ENCODE measurements around the gene SLC1A5.
A peak's percentile ranks its signal among the peaks of the same experiment; 100 is the strongest.
"Not testable (repeated sequence)": the region's sequence is repeated elsewhere in the genome, so short reads cannot be mapped to it uniquely, and the experiment has no call there.

Gene SLC1A5

DNA sequence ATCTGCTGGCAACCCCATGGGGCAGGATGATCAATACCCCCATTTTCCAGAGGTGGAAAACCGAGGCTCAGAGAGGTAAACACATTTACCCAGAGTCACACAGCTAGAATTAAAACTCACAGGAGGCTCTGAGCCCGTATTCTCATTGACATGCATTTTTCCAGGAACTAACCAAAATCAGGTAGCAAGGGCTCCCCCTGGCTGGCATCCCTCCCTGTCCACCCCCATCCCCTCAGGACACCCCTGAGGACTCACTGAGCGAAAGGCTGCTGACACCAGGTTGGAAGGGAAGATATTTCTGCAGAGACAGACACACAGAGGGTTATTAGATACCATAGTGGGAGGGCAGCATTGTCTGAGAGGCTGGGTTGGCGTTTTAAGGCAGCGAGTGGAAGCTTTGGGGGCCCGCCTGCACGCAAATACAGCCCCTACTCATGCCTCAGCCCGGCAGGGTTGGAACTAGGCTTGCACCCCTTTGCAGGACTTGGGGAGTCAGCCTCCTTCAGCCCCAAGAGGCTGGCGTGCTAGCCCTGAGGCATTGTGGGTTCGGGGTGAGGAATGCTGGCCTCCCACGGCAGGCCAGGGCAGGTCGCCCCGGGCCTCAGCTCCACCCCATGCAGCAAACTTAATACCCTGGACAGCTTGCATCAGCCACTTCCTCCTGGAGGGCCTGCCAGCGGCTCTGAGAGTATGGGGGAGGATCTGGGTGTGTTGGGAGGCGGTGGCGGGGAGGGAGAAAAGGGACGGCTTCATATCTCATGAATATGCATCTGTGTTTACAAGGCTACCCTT is 3.9 kb downstream of the SLC1A5 start:
- peak; percentile 84 for DNase-seq (ENCODE audit: low spot score)
- in situ Hi-C loops (cut with MboI; ENCODE audit: low sequenced_read_pairs, unreplicated experiment), result no loop called here
- TF ChIP-seq, protein P1, sequence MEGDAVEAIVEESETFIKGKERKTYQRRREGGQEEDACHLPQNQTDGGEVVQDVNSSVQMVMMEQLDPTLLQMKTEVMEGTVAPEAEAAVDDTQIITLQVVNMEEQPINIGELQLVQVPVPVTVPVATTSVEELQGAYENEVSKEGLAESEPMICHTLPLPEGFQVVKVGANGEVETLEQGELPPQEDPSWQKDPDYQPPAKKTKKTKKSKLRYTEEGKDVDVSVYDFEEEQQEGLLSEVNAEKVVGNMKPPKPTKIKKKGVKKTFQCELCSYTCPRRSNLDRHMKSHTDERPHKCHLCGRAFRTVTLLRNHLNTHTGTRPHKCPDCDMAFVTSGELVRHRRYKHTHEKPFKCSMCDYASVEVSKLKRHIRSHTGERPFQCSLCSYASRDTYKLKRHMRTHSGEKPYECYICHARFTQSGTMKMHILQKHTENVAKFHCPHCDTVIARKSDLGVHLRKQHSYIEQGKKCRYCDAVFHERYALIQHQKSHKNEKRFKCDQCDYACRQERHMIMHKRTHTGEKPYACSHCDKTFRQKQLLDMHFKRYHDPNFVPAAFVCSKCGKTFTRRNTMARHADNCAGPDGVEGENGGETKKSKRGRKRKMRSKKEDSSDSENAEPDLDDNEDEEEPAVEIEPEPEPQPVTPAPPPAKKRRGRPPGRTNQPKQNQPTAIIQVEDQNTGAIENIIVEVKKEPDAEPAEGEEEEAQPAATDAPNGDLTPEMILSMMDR (IDR thresholded peaks at IDR 0.05; ENCODE audit: borderline replicate concordance, control extremely low read depth, extremely low read depth, insufficient read depth, missing control alignments), result peak; percentile 23

DNA sequence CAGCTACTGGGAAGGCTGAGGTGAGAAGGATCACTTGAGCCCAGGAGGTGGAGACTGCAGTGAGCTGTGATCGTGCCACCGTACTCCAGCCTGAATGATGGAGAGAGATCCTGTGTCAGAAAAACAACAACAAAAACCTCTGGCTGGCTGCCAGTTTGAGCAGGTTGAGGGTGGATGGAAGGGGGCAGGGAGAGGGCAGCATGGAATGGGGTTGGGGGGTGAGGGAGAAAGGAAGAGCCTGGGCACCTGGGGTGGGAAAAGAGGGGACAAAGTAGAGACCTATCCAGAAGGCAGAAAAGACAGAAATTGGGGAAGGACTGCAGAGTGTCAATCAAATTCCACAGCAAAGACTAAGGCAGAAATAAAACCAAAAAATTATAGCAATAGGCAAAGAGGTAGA is 4.7 kb downstream of the SLC1A5 start:
- in situ Hi-C loops (cut with MboI; ENCODE audit: low sequenced_read_pairs, unreplicated experiment), result no loop called here
- DNase-seq (ENCODE audit: low spot score), result no peak
- TF ChIP-seq, protein P1 (IDR thresholded peaks at IDR 0.05; ENCODE audit: borderline replicate concordance, control extremely low read depth, extremely low read depth, insufficient read depth, missing control alignments), result no peak

DNA sequence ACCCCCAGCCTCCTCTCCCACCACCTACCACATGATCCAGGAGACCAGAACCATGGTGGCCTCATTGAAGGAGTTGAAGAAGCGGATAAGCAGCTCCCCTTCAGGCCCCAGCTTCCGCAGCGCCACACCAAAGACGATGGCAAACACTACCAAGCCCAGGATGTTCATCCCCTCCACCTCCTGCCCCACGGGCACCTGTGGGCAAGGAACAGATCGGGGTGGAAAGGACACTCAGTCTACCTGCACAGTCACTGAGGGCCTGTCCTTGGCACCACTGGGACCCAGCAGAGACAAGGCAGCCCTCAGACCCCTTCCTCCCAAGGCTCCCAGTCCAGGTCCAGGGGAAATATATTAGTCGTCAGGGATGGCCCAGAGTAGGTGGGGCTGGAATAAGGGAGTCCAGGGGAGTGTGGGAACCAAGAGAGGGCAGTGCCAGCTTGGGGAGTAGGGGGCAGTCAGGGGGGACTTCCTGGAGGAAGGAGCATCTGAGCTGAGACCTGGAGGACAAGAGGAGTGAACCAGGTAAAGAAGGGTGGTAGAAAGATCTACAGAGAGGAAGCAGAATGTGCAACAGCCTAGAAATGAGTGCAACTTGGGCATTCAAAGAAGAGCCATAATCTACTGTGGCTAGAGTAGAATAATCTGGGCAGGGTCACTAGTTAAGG is 5.9 kb downstream of the SLC1A5 start:
- DNase-seq (ENCODE audit: low spot score), result peak; percentile 13
- in situ Hi-C loops (cut with MboI; ENCODE audit: low sequenced_read_pairs, unreplicated experiment), result no loop called here
- TF ChIP-seq, protein P1 (IDR thresholded peaks at IDR 0.05; ENCODE audit: borderline replicate concordance, control extremely low read depth, extremely low read depth, insufficient read depth, missing control alignments), result no peak

DNA sequence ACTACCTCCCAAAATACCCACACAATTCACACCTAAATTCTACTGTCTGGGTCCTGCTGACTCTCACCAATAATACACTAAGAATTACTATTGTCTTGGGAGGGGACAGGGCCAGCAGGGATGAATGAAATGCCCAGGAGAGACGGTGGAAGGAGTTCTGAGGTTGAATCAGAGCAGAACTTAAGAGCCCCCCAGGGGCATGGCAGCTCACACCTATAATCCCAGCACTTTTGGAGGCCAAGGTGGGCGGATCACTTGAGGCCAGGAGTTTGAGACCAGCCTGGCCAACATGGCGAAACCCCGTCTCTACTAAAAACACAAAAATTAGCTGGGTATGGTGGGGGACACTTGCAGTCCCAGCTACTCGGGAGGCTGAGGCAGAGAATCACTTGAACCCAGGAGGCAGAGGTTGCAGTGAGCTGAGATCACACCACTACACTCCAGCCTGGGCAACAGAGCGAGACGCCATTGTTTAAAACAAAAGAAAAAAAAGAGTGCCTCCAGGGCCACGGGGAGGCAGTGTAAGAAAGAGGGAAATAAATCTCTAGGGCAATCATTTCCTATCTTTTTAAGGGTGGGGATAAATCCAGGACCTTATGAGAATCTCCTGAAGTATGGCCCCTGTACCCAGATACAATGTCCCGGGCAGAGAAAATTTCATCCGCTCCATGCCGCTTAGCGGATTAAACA is 10.3 kb downstream of the SLC1A5 start:
- in situ Hi-C loops (cut with MboI; ENCODE audit: low sequenced_read_pairs, unreplicated experiment), result loop anchor here (10.0 kb wide), 1 partner anchor 47 kb away; no protein-coding TSS in a partner anchor
- DNase-seq (ENCODE audit: low spot score), result not testable (repeated sequence)

DNA sequence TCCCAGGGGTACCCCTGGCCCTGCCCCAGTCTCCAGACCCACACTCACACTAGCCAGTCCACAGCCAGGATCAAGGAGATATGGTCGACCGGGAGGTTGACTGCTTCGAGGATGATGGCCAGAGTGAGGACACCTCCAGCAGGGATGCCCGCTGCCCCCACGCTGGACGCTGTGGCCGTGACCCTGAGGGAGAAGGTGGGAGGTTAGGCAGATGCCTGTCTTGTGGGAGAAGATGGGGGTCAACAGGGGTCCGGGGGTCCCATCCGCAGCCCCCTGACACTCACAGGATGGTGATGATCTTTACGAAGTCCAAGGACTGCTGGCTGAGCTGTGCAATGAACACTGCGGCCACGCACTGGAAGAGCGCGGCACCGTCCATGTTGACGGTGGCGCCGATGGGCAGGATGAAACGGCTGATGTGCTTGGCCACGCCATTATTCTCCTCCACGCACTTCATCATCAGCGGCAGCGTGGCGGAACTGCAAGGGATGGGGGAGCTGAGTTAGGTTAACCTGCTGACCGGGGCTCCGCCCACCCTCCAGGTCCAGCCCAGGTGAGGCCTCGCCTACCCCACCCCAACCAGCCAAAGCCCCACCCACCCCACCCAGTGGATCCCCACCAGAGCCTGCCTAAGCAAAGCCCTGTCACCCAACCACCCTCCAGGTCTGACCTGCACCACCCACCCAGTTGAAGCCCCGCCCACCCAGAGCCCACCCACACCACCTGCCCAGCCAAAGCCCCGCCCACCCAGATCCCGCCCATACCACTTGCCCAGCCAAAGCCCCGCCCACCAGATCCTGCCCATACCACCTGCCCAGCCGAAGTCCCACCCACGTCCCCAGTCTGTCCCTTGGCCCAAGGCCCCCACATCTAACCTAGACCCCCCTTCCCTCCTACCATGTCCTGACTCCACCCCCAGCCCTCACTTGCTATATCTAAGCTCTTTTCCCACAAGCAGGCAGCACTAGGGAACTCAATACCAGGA is 11.2 kb downstream of the SLC1A5 start:
- peak; percentile 13 for DNase-seq (ENCODE audit: low spot score)
- in situ Hi-C loops (cut with MboI; ENCODE audit: low sequenced_read_pairs, unreplicated experiment), result loop anchor here (10.0 kb wide), 1 partner anchor 48 kb away; no protein-coding TSS in a partner anchor
- TF ChIP-seq, protein P1 (IDR thresholded peaks at IDR 0.05; ENCODE audit: borderline replicate concordance, control extremely low read depth, extremely low read depth, insufficient read depth, missing control alignments), result no peak

DNA sequence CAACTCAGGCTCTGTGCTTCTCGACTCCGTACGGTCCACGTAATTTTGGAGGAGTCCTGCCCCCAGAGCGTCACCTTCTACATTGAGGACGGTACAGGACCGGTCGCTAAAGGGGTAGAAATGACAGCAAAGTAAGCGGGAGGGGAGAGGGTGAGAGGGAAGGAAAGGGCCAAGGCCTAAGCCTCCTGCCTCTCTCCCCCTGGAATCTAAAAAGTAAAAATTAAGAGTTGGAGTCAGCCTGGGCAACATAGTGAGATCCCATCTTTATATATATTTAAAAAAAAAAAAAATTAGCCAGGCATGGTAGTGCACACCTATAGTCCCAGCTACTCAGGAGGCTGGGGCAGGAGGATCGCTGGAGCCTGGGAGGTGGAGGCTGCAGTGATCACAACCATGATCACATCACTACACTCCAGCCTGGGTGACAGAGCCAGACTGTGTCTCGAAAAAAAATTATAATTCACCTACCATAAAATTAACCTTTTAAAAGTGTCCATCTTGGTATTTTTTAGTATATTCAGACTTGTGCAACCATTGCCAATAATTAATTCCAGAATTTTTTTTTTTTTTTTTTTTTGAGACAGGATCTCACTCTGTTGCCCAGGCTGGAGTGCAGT is 12.6 kb downstream of the SLC1A5 start:
- DNase-seq (ENCODE audit: low spot score), result no peak
- TF ChIP-seq, protein P1 (IDR thresholded peaks at IDR 0.05; ENCODE audit: borderline replicate concordance, control extremely low read depth, extremely low read depth, insufficient read depth, missing control alignments), result no peak
- in situ Hi-C loops (cut with MboI; ENCODE audit: low sequenced_read_pairs, unreplicated experiment), result loop anchor here (10.0 kb wide), 1 partner anchor 49 kb away; no protein-coding TSS in a partner anchor

All from GM13976 (cell line).